ENCODE measurements around the gene SHROOM2. TPM values are rescaled to one million over a fixed set of nuclear protein-coding genes. Genes with fewer than 3 reads are reported as not detected.
A peak's percentile ranks its signal among the peaks of the same experiment; 100 is the strongest.

SHROOM2 gene
- 5.3 TPM for total RNA-seq (2021; ENCODE audit: unreplicated experiment)
- 3.2 and 3.5 TPM in 2 replicates for polyA plus RNA-seq (2012)
- Bru-seq, nascent RNA = percentile 50 among the genes with signal in this experiment
- percentile 46 among the genes with signal in this experiment for BruChase-seq, experiment 1, labeled RNA remaining after a 6-hour chase
- BruChase-seq, experiment 2, labeled RNA remaining after a 2-hour chase = percentile 45 among the genes with signal in this experiment
- long read RNA-seq, partial matches to known transcripts = 7 of 9 reads
- long read RNA-seq, other reads (novel, unspliced or antisense) = 2 of 9 reads

DNA sequence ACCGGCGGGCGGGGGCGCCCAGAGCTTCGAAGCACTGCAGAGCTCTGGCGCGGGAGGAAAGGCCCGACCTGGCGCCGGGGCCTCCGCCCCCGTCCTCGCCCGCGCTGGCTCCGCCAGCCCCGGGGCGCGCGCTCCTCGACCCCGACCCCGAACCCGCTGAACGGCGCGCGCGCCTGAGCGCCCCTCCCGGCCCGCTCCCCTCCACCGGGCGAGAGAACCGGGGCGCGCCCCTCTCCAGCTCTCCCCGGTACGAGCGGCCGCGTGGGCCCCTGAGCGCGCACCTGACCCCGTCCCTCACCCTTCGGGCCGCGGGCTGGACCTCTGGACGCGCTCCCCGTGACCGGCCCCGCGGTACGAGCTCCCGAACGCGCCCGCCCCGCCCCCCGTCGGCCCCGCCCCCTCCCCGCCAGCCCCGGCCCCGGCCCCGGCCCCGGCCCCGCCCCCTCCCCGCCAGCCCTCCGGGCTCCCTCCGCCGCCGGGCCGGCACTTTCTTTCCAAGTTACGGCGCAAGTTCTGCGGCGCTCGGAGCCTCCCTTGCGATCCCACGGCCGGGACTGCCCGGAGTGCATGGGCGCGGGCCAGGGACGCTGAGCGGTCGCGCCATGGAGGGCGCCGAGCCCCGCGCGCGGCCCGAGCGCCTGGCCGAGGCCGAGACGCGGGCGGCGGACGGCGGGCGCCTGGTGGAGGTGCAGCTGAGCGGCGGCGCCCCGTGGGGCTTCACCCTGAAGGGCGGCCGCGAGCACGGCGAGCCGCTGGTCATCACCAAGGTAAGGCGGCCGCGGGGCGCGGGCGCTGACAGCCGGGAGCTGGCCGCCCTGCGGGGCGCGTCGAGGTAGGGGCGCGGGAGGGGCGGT lies at the start of gene SHROOM2:
TSS of gene SHROOM2 (plus strand) at position 486 of the 854 bp plus-strand sequence. CDS start at position 603, 117 bp downstream.
- Histone ChIP-seq H4K20me1 (ENCODE audit: insufficient read depth) (no peaks in the 10 kb centered on the region), H3K9me3 (ENCODE audit: control insufficient read depth in 1 of 2, insufficient read depth in 1 of 2, low read depth in 1 of 2, low read length in 2 of 2) (no peaks in the 10 kb centered on the region), H3K4me3 (replicated peaks in 1 of 2; ENCODE audit: low read depth in 1 of 2, low read length in 2 of 2) (peak within 1 kb of the TSS; percentile 48 to 60), H3K9ac (ENCODE audit: low read length) (peak within 1 kb of the TSS; percentile 46; the same call in 1 of the 2 replicates), H3K4me1 (ENCODE audit: control insufficient read depth in 1 of 2, insufficient read depth in 2 of 2, low read length in 2 of 2) (peaks cover 0 to 21% of the 10 kb centered on the region in 2 experiments; a peak in 2 of 4 replicates), H3K9me2 (ENCODE audit: insufficient read depth) (no peaks in the 10 kb centered on the region), H3K27ac (ENCODE audit: low read depth, low read length) (peak within 1 kb of the TSS; percentile 63; the same call in 1 of the 2 replicates), H2AFZ (ENCODE audit: low read depth, low read length, poor library complexity, severe bottlenecking) (no peak within 1 kb of the TSS), H3K4me2 (ENCODE audit: low read length) (peak within 1 kb of the TSS; percentile 76), H3K79me2 (ENCODE audit: insufficient read depth, low read length) (no peaks in the 10 kb centered on the region), H3K36me3 (ENCODE audit: control insufficient read depth in 1 of 2, insufficient read depth in 2 of 2, low read length in 2 of 2) (no peaks in the 10 kb centered on the region), H3K27me3 (ENCODE audit: insufficient read depth, low read length) (no peaks in the 10 kb centered on the region)
- CTCF ChIA-PET = no interaction called here
- RAD21 ChIA-PET (ENCODE audit: low non-redundant PET in 1 of 2, low total read pairs in 2 of 2, uncharacterized antibody in 2 of 2, unreplicated experiment in 2 of 2) = no interaction called here
- no TSS peak for BruUV-seq (replicated peaks)
- intact Hi-C loops (cut with micrococcal nuclease) = loop anchor here (5.0 kb wide), 1 partner anchor 41 kb away; no protein-coding TSS in a partner anchor
- DNase-seq (ENCODE audit: low read depth, low spot score) (no peak), ATAC-seq (peak; percentile 74)
- POLR2A ChIA-PET = no interaction called here
- TF ChIP-seq, protein P1, sequence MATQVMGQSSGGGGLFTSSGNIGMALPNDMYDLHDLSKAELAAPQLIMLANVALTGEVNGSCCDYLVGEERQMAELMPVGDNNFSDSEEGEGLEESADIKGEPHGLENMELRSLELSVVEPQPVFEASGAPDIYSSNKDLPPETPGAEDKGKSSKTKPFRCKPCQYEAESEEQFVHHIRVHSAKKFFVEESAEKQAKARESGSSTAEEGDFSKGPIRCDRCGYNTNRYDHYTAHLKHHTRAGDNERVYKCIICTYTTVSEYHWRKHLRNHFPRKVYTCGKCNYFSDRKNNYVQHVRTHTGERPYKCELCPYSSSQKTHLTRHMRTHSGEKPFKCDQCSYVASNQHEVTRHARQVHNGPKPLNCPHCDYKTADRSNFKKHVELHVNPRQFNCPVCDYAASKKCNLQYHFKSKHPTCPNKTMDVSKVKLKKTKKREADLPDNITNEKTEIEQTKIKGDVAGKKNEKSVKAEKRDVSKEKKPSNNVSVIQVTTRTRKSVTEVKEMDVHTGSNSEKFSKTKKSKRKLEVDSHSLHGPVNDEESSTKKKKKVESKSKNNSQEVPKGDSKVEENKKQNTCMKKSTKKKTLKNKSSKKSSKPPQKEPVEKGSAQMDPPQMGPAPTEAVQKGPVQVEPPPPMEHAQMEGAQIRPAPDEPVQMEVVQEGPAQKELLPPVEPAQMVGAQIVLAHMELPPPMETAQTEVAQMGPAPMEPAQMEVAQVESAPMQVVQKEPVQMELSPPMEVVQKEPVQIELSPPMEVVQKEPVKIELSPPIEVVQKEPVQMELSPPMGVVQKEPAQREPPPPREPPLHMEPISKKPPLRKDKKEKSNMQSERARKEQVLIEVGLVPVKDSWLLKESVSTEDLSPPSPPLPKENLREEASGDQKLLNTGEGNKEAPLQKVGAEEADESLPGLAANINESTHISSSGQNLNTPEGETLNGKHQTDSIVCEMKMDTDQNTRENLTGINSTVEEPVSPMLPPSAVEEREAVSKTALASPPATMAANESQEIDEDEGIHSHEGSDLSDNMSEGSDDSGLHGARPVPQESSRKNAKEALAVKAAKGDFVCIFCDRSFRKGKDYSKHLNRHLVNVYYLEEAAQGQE (IDR thresholded peaks at IDR 0.05; ENCODE audit: low read depth) = no peak
- TF ChIP-seq CEBPB (IDR thresholded peaks at IDR 0.05; ENCODE audit: low read depth) (no peak), EZH2 (IDR thresholded peaks at IDR 0.05) (no peak), JUND (IDR thresholded peaks at IDR 0.05) (no peak), ZFX (IDR thresholded peaks at IDR 0.05) (no peak), MAX (IDR thresholded peaks at IDR 0.05) (peak; percentile 30; the same call in 1 of the 2 replicates)

Data from HCT116 (cell line).